Mononuclear cell (primary cell): ENCODE results near the gene MED20. TPM values are rescaled to one million over a fixed set of nuclear protein-coding genes. Genes with fewer than 3 reads are reported as not detected.

Source experiments
- H3K27me3 ChIP-seq: 2 replicates; pipeline ENCODE4 v1.6.0; 2011; ENCODE audit warnings: low read length, control low read depth; ENCODE audit not compliant: insufficient read depth
- H3K4me1 ChIP-seq: 2 replicates; pipeline ENCODE4 v1.5.1; 2011; ENCODE audit warnings: mild to moderate bottlenecking, low read length, control low read depth; ENCODE audit not compliant: insufficient read depth
- H3K4me3 ChIP-seq: 2 replicates; pipeline ENCODE4 v1.5.1; 2011; ENCODE audit warnings: mild to moderate bottlenecking, low read length, moderate library complexity
- H3K9me3 ChIP-seq: 2 replicates; pipeline ENCODE4 v1.5.1; 2011; ENCODE audit warnings: low read depth, mild to moderate bottlenecking, control low read depth, low read length
- total RNA-seq: library from RNA; depleted of rRNA; stranded (reverse); fragments of >200 nt; gene quantifications from one replicate; pipeline ENCODE4 v1.2.3, GENCODE V29; 2012

Gene MED20
- total RNA-seq, 1 donor, result 2.5 TPM

DNA sequence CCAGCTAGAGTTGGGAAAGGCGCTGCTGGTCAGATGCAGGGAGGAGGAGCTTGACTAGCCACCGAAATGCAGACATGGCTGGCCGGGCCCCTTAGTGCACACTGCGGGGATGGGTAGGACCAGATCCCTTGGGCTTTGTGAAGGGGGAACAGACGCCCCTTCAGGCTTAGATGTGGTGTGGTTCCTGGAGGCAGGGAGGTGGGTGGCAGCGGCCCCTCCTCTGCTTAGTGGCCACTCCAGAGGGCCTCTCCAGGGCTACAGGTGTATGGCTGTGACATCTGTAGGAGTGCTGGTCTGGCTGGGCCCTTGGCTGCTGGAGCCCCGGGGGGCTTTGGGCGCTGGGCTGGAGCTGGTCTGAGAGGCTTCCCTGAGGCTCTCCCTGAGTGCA lies 14.7 kb upstream of the MED20 start:
- Histone ChIP-seq H3K4me3 (no peak overlapping the region), H3K9me3 (no peaks in the 10 kb centered on the region)

DNA sequence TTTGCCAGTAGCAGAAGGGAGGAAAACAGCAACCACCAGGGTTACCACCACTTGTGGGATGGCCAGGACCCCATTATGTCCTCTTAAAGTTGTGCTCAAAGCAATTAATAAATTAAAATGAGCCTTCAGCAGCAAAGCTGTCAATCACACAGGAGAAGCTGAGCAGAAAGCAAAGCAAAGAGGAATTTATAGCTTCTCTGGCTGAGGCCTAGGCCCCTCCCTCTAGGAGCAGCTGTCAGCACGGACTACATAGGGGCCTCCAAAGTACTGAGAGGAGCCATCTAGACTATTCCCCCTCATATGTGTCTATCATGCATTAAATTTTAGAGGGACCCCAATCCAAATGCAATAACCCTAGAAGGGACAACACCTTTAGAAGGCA lies 14.2 kb upstream of the MED20 start:
- no peak overlapping the region for H3K4me3 ChIP-seq
- H3K4me1 ChIP-seq, result peaks cover 59% of the 10 kb centered on the region
- H3K9me3 ChIP-seq, result no peaks in the 10 kb centered on the region
- H3K27me3 ChIP-seq, result no peaks in the 10 kb centered on the region

More for the DNA sequence above, 14.7 kb upstream of the MED20 start:
- peaks cover 64% of the 10 kb centered on the region for H3K4me1 ChIP-seq
- H3K27me3 ChIP-seq, result no peaks in the 10 kb centered on the region

DNA sequence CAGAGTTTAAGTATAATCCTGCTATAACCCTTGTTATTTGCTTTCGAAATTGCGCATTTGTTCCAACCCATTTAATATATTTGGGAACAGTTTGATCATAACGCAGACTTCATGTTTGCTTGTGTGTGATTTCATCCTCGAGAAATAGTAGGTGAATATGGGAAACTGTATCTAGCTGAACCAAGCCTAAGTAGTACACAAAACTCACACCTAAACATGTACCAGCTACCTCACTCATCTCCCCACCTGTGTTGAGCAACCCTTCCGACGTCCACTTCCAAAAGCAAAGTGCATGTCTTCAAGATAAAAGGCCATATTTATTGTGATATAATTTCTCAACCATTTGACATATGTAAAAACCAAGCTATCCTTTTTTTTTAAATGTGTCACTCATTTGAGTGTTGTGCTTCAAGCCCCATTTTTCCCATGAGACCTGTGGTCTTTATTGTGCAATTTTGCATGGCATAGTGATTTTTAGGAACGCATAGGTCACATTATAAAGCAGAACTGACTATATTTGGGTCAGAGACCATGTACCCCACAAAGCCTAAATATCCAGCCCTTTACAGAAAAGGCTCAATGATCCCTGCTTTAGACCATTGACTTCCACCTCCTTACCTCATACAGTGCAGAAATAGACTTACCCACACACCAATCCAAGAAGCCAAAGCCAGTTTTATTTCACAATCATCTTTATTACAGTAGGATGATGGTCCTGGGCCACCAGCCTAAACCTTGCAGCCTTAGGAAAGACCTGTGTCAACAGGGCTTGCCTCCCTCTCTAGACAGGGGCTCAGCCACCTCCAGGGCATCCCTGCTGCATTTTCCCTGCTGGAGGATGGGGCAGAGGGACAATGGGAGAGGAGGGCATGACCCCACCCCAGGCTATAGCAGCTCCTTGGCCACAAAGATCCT lies 13.6 kb upstream of the MED20 start:
- H3K9me3 ChIP-seq, result no peaks in the 10 kb centered on the region
- H3K4me1 ChIP-seq, result peaks cover 53% of the 10 kb centered on the region
- no peak overlapping the region for H3K4me3 ChIP-seq
- no peaks in the 10 kb centered on the region for H3K27me3 ChIP-seq

DNA sequence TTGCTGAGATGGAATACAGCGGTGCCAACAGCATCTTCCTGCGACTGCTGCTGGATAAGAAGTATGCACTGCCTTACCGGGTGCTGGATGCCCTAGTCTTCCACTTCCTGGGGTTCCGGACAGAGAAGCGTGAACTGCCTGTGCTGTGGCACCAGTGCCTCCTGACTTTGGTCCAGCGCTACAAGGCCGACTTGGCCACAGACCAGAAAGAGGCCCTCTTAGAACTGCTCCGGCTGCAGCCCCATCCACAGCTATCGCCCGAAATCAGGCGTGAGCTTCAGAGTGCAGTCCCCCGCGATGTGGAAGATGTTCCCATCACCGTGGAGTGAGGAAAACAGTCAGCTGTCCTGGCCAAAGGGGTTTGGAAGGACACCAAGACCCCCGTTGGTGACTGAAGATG lies 11.4 kb upstream of the MED20 start:
- H3K4me3 ChIP-seq, result no peak overlapping the region
- H3K9me3 ChIP-seq, result no peaks in the 10 kb centered on the region
- no peaks in the 10 kb centered on the region for H3K27me3 ChIP-seq
- H3K4me1 ChIP-seq, result peaks cover 31% of the 10 kb centered on the region

DNA sequence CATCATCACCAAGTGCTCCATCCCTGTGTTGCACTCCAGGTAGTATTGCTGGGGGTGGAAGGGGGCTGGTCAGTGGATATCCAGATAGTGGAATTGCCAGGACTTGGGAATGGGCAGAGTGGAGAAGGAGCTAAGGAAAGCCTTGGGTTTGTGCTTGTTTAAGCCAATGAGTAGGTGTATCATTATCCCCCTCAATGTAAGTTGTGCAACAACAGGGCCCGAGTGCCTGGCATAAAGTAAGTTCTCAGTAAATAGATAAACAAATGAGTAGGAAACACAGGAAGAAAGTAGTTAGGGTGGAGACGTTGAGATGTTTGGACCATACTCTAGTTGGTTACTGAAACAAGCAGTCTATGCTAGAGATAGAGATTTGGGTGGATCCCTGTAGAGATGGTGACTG lies 10.9 kb upstream of the MED20 start:
- Histone ChIP-seq H3K9me3 (no peaks in the 10 kb centered on the region), H3K27me3 (no peaks in the 10 kb centered on the region), H3K4me1 (peaks cover 25% of the 10 kb centered on the region)

DNA sequence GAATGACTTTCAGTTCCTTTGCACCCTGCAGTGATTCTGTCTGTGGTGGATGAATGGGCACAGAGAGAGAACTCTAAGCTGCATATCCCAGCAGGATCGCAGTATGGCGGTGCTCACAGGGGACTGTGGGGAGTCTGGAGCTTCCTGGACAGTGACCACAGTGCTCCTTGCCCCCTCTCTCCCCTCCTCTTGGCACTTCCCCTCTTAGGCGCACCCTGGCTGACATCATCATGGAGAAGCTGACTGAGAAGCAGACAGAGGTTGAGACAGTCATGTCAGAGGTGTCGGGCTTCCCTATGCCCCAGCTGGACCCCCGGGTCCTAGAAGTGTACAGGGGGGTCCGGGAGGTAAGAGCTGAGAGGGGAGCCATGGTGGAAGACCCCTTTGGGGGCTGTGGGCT lies 9.0 kb upstream of the MED20 start:
- Histone ChIP-seq H3K27me3 (no peaks in the 10 kb centered on the region), H3K4me3 (no peak overlapping the region), H3K4me1 (peaks cover 7% of the 10 kb centered on the region), H3K9me3 (no peaks in the 10 kb centered on the region)

More for the DNA sequence above, 10.9 kb upstream of the MED20 start:
- H3K4me3 ChIP-seq, result no peak overlapping the region

DNA sequence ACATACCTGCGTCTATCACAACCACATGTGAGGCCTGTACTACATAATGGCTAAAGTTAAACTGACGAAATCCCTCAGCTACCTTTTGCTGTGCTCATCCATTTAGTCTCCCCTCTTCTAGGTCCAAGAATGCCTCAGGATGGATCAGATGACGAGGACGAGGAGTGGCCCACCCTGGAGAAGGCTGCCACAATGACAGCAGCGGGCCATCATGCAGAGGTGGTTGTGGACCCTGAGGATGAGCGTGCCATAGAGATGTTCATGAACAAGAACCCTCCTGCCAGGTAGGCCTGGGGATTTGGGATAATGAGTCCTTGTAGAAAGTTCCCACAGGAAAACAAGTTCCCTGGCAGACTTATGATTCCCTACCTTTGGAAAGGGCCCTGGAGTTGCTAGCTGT lies 6.3 kb upstream of the MED20 start:
- Histone ChIP-seq H3K4me3 (no peak overlapping the region), H3K4me1 (peaks cover 17% of the 10 kb centered on the region), H3K27me3 (no peaks in the 10 kb centered on the region), H3K9me3 (no peaks in the 10 kb centered on the region)

DNA sequence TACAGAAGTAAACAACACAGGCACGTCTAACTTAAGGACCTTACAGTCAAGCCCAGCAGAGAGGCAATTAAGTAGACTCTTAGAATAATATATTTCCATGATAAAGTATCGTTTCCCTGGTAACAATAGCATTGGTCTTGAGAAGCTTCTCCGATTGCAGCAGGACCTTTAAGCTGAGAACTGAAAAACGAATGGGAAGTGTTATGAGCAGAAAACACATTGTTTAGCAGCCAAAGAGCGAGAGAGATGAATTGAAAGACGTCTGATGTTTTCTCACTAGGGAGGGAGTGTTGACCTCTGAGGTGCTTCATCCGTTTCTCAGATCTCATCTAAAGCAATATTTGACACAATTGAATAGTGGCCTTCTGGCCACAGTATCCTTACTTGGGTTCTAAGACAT lies 1.2 kb upstream of the MED20 start:
- Histone ChIP-seq H3K4me3 (peak overlapping the region; percentile 84), H3K9me3 (no peaks in the 10 kb centered on the region), H3K27me3 (no peaks in the 10 kb centered on the region), H3K4me1 (peaks cover 38% of the 10 kb centered on the region)

DNA sequence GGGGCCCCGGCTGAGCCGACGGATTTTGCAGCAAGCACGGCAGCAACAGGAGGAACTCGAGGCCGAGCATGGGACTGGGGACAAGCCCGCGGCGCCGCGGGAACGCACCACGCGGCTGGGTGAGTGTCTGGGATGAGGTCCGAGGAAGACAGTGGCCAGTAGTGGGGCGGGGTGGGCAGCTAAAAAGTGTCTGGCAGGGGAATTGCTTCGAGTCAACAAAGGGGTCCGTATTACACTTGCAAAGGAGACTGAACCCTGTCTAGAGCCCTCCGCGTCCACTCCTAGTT lies 716 bp upstream of the MED20 start:
- Histone ChIP-seq H3K4me1 (peaks cover 38% of the 10 kb centered on the region), H3K9me3 (no peaks in the 10 kb centered on the region), H3K27me3 (no peaks in the 10 kb centered on the region), H3K4me3 (peak overlapping the region; percentile 84)

DNA sequence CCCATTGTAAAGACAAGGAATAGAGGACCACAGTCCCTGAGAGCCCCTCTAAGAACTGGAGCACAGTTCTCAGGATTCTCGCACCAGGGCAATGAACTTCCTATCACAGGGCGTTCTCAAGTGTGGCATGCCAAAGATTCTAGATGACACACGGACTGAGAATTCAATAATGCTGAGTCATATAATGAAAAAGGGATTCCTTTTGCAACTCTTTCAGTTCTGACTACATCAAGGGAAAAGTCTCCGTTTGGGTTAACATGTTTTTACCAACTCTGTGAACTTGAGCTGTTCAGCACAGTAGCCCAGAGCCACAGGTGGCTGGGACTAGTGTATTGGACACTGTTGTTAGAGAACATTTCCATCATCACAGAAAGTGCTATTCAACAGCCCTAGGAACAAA lies 3.4 kb downstream of the MED20 start:
- Histone ChIP-seq H3K4me1 (peaks cover 28% of the 10 kb centered on the region), H3K9me3 (no peaks in the 10 kb centered on the region), H3K27me3 (no peaks in the 10 kb centered on the region), H3K4me3 (no peak overlapping the region)

DNA sequence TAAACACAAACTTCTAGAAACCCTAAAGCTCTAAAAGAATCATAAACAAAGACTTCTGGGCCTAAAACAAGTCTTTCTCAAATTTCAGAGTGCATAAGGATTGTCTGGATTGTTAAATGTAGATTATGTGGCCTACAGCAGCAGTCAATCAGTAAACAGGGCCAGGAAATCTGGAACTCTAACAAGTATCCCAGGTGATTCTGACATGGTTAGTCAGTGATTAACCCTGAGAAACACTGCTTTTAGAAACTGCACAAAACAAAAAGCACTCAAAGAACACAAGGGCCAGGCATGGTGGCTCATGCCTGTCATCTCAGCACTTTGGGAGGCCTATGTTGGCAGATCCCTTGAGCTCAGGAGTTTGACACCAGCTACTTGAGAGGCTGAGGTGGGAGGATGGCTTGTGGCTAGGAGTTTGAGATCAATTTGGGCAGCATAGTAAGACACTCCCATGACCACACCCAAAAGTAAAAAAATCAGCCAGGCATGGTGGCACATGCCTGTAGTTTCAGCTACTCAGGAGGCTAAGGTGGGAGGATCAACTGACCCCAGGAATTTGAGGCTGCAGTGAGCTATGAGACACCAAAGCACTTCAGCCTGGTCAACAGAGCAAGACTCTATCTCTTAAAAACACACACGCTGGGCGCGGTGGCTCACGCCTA lies 5.9 kb downstream of the MED20 start:
- Histone ChIP-seq H3K4me3 (no peak overlapping the region), H3K27me3 (no peaks in the 10 kb centered on the region), H3K4me1 (peaks cover 12% of the 10 kb centered on the region), H3K9me3 (no peaks in the 10 kb centered on the region)

DNA sequence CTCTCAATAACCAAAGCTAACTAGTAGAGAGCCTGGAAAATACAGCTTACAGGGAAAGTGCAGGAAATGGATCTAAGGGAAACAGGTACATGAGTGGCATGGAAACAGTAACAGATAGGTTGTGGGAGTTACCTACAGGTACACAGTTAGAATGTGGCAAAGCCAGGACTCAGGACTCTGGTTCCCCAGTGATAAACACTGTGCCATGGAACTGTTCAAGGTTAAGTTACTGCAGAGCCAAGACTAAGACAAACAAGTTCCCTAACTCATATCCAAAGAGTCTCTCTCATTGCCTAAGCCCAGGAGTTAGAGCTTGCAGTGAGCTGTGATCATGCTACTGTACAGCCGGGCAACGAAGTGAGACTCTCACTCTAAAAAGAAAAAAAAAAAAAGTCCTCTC lies 6.6 kb downstream of the MED20 start:
- Histone ChIP-seq H3K4me1 (peaks cover 6% of the 10 kb centered on the region), H3K27me3 (no peaks in the 10 kb centered on the region), H3K9me3 (no peaks in the 10 kb centered on the region), H3K4me3 (no peak overlapping the region)

DNA sequence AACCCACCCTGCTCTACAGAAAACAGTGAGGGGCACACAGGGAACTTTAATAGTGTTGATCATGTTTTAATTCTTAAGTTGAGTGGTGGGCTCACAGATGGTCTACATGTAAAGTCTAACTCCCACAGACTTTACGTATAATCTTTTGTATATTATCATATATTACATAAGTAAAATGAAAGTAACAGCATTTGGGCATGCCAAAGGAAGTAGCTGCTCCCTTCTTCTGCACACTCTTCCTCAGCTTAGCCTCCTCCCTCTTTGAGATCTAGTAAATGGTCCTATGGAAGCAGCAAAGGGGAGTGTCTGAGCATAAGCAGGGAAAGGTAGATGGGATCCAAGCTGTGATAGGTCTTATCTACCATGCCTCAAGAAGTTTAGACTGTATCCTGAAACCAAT lies 11.2 kb downstream of the MED20 start:
- H3K9me3 ChIP-seq, result no peaks in the 10 kb centered on the region
- H3K27me3 ChIP-seq, result no peaks in the 10 kb centered on the region
- H3K4me3 ChIP-seq, result no peak overlapping the region
- no peaks in the 10 kb centered on the region for H3K4me1 ChIP-seq

DNA sequence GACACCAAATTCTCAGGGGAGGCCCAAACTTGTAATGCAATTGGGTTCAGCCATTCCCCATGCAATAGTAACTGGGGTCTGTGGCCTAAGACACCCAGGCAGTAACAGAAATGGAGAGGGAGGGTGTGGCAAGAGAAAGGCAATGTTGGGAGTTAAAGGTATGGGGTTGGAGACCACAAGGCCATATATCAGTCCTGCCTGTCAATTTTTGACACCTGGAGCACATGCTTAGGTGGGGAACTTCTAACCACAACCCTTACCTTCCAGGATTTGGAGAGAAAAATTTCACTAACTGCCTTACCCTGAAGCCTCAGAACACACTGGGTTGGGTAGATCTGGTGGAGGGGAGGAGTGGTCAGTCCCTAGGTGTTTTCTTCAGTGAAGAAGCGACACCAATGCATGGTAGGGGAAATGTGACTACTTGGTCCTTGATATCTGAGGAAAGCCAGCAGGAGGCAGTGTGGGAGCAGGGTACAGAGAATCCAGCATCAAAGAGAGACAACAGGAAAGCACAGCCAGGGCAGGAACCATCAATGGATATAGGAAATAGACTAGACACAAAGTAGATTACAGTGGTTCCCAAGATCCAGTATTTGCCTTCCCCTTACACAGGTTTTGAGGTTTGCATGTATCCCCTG lies 18.9 kb downstream of the MED20 start:
- H3K4me3 ChIP-seq, result no peak overlapping the region
- H3K4me1 ChIP-seq, result peaks cover 8% of the 10 kb centered on the region
- no peaks in the 10 kb centered on the region for H3K9me3 ChIP-seq
- no peaks in the 10 kb centered on the region for H3K27me3 ChIP-seq

DNA sequence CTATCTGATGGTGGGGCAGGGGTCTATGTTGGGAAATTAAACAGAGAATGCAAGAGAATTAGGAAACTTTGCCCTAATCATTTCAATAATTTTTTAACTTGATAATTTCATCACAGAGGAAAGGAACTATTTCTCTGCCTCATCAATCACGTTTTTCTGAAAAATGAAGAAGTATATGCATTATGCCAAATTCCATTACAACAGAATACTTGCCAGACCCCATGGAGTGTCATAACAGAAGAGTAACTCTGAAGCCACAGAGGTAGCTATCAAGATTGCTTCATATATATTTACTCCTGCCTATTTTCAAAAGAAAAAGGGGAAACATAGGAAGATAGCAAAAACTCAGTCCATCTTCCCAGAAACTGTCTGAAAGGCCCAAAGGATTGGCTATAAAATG lies 20.1 kb downstream of the MED20 start:
- no peak overlapping the region for H3K4me3 ChIP-seq
- no peaks in the 10 kb centered on the region for H3K27me3 ChIP-seq
- H3K9me3 ChIP-seq, result no peaks in the 10 kb centered on the region
- H3K4me1 ChIP-seq, result peaks cover 17% of the 10 kb centered on the region
